Ovary (tissue), 9 donors: ENCODE results near the gene SPATA31C2. TPM values are rescaled to one million over a fixed set of nuclear protein-coding genes. Genes with fewer than 3 reads are reported as not detected.
A peak's percentile ranks its signal among the peaks of the same experiment; 100 is the strongest.
"Not testable (repeated sequence)": the region's sequence is repeated elsewhere in the genome, so short reads cannot be mapped to it uniquely, and the experiment has no call there.

Experiments
- DNase-seq, 5 donors: peaks; one replicate each; pipeline ENCODE4 v3.0.0-alpha.2; 2019 to 2020
- H3K27ac ChIP-seq, 2 donors: fragments of 200-600 bp; one replicate each; pipeline versions ENCODE4 v1.5.1 to v1.8.0; 2019 to 2022
- H3K27me3 ChIP-seq: fragments of 200-600 bp; one replicate; pipeline ENCODE4 v1.8.0; 2022
- H3K36me3 ChIP-seq: fragments of 200-600 bp; sonication (generic); one replicate; pipeline ENCODE4 v1.5.1; 2019
- H3K4me1 ChIP-seq: one replicate; pipeline ENCODE4 v1.8.1; 2013; ENCODE audit warnings: mild to moderate bottlenecking, moderate library complexity; ENCODE audit not compliant: insufficient read depth
- H3K4me3 ChIP-seq: fragments of 200-600 bp; sonication (generic); one replicate; pipeline ENCODE4 v1.5.1; 2017
- H3K9me3 ChIP-seq, 2 donors: fragments of 200-600 bp in 1 of 2; sonication (generic) in 1 of 2; one replicate each; pipeline versions ENCODE4 v1.5.1 to v1.8.1; 2013 to 2019; ENCODE audit warnings: mild to moderate bottlenecking in 1 of 2, moderate library complexity in 1 of 2
- EP300 ChIP-seq: sonication (generic); formaldehyde crosslinking; IDR thresholded peaks from one replicate; pipeline ENCODE4 v1.6.1; 2017; ENCODE audit warnings: antibody characterized with exemption
- POLR2A ChIP-seq: fragments of 450-650 bp; IDR thresholded peaks from one replicate; pipeline ENCODE4 v1.6.1; 2017; ENCODE audit warnings: antibody characterized with exemption, mild to moderate bottlenecking, moderate library complexity
- WGBS, 3 donors: extraction: QIAGEN DNeasy Blood & Tissue Kit in 1 of 3; methylation state at CpG; one replicate each; pipeline versions ENCODE4 v1.1.5 to v1.1.7; 2013 to 2017; 5-methylcytosine and 5-hydroxymethylcytosine counted together
- intact Hi-C, 4 donors: fragments of 100-400 bp; cut with DNase I; formaldehyde crosslinking; loops; one replicate each; pipeline versions ENCODE4 v1.11.0 to v1.15.1; 2022 to 2023
- polyA plus RNA-seq, 2 donors: library from polyadenylated mRNA; stranded (reverse); fragments of 200-250 nt in 1 of 2; fragments of 350-450 nt in 1 of 2; fragmentation: Illumina TruSeq in 1 of 2; extraction: RNeasy Lipid Tissue Mini Kit (QIAGEN cat#74804) in 1 of 2; gene quantifications; one replicate each; pipeline ENCODE4 v1.2.3, GENCODE V29; 2013 to 2014
- total RNA-seq, 7 donors: library from RNA; depleted of rRNA in 2 of 7; stranded (reverse); fragments of >200 nt in 2 of 7; fragmentation: NEBNext Ultra II Directional in 3 of 7; extraction: Animal tissue kit (Norgen Biotek cat#: 25700) in 3 of 7; gene quantifications; one replicate each; pipeline versions ENCODE4 v1.1.0 to v1.2.4, GENCODE V29; 2016 to 2023
- TF ChIP-seq, protein P1 (sequence below), 3 donors: fragments of 450-650 bp in 2 of 3; fragments of 200-600 bp in 1 of 3; IDR thresholded peaks; one replicate each; pipeline versions ENCODE4 v1.5.1 to v1.8.0; 2016 to 2022; ENCODE audit warnings: antibody characterized with exemption in 3 of 3, mild to moderate bottlenecking in 1 of 3
- donor health status: DM: no; HTN: no; CAD: no; lungs with moderate emphysema.
- donor health status: DM: no; HTN: no; CAD: no.
- donor health status: Bipolar disorder and iron deficiency.
- donor health status: DM: yes; HTN: yes; CAD: no.
- donor health status: DM: no; HTN: no; CAD: no.
- donor health status: DM: yes; HTN: yes; CAD: no.

The SPATA31C2 gene
- total and polyA plus RNA-seq, 9 donors, result 0.01 to 0.34 (median 0.08) TPM; not detected in 4

GRCh38 chr9:88113156-88114130 lies 24.8 kb downstream of the SPATA31C2 start:
- WGBS, 3 donors, result 90 to 96% (median 94%) methylated on average over 27 to 38 of the region's 38 CpGs
- H3K9me3 ChIP-seq, DNase-seq, H3K27me3 ChIP-seq, H3K4me3 ChIP-seq, intact Hi-C loops, H3K36me3 ChIP-seq, H3K4me1 ChIP-seq, H3K27ac ChIP-seq: not testable (repeated sequence)

DNA sequence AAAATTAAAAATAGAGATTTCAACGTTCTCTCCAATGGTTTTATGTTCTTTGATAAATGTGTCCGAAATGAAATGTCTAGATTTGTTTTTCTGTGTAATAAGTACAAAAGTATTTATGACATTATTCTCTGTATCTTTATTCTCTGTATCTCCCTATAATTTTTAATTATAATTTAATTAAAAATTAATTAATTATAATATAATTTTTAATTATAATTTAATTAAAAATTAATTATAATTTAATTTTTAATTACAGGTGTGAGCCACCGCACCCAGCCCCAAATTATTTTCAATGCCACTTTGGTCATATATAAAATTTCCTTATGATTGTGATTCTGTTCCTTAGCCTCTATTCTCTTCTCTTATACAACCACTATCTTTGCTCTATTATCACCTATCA lies 28.2 kb downstream of the SPATA31C2 start:
- DNase-seq, result no peak
- Histone ChIP-seq H3K36me3 (no peaks in the 10 kb centered on the region), H3K9me3 (no peaks in the 10 kb centered on the region), H3K4me1 (no peaks in the 10 kb centered on the region), H3K27ac (no peak overlapping the region), H3K4me3 (no peak overlapping the region), H3K27me3 (no peaks in the 10 kb centered on the region)
- TF ChIP-seq, protein P1, sequence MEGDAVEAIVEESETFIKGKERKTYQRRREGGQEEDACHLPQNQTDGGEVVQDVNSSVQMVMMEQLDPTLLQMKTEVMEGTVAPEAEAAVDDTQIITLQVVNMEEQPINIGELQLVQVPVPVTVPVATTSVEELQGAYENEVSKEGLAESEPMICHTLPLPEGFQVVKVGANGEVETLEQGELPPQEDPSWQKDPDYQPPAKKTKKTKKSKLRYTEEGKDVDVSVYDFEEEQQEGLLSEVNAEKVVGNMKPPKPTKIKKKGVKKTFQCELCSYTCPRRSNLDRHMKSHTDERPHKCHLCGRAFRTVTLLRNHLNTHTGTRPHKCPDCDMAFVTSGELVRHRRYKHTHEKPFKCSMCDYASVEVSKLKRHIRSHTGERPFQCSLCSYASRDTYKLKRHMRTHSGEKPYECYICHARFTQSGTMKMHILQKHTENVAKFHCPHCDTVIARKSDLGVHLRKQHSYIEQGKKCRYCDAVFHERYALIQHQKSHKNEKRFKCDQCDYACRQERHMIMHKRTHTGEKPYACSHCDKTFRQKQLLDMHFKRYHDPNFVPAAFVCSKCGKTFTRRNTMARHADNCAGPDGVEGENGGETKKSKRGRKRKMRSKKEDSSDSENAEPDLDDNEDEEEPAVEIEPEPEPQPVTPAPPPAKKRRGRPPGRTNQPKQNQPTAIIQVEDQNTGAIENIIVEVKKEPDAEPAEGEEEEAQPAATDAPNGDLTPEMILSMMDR (IDR thresholded peaks at IDR 0.05), result no peak
- TF ChIP-seq EP300 (no peak), POLR2A (no peak)
- 80 to 81% (median 80%) methylated on average over 3 of the region's 3 CpGs for WGBS, 3 donors
- intact Hi-C loops, result no loop called here

GRCh38 chr9:88108779-88109178 lies 29.5 kb downstream of the SPATA31C2 start:
- H3K4me1 ChIP-seq, result no peaks in the 10 kb centered on the region
- H3K27me3 ChIP-seq, result no peaks in the 10 kb centered on the region
- intact Hi-C loops, result loop anchor here in 3 of 4 donors (10.0 kb wide), 1 partner anchor 466 kb away; no protein-coding TSS in a partner anchor
- TF ChIP-seq POLR2A (no peak), EP300 (no peak)
- TF ChIP-seq, protein P1 (IDR thresholded peaks at IDR 0.05), result no peak
- H3K36me3 ChIP-seq, result no peaks in the 10 kb centered on the region
- H3K27ac ChIP-seq, result no peak overlapping the region
- DNase-seq, result no peak
- no peaks in the 10 kb centered on the region for H3K9me3 ChIP-seq
- 82 to 83% (median 82%) methylated on average over 4 of the region's 4 CpGs for WGBS, 3 donors
- H3K4me3 ChIP-seq, result no peak overlapping the region

GRCh38 chr9:88106492-88106891 lies 31.8 kb downstream of the SPATA31C2 start:
- Histone ChIP-seq H3K4me1 (no peaks in the 10 kb centered on the region), H3K27ac (no peak overlapping the region), H3K27me3 (no peaks in the 10 kb centered on the region), H3K9me3 (no peaks in the 10 kb centered on the region), H3K36me3 (no peaks in the 10 kb centered on the region), H3K4me3 (no peak overlapping the region)
- peak in 2 of 5 donors; percentile 24 to 28 for DNase-seq
- TF ChIP-seq, protein P1 (IDR thresholded peaks at IDR 0.05), result peak in 1 of 3 donors; percentile 25
- no peak for TF ChIP-seq EP300
- no peak for TF ChIP-seq POLR2A
- WGBS, 3 donors, result 18 to 25% (median 23%) methylated on average over 4 of the region's 4 CpGs
- intact Hi-C loops, result loop anchor here in 3 of 4 donors (10.0 kb wide), 1 partner anchor 468 kb away; no protein-coding TSS in a partner anchor

GRCh38 chr9:88092797-88093331 lies 45.4 kb downstream of the SPATA31C2 start:
- H3K9me3 ChIP-seq, result no peaks in the 10 kb centered on the region
- intact Hi-C loops, result no loop called here
- H3K4me1 ChIP-seq, result peaks cover 9% of the 10 kb centered on the region
- H3K36me3 ChIP-seq, result no peaks in the 10 kb centered on the region
- H3K27ac ChIP-seq, result no peak overlapping the region
- no peak overlapping the region for H3K4me3 ChIP-seq
- no peak for TF ChIP-seq EP300
- TF ChIP-seq POLR2A, result no peak
- TF ChIP-seq, protein P1 (IDR thresholded peaks at IDR 0.05), result no peak
- 12 to 33% (median 31%) methylated on average over 10 of the region's 10 CpGs for WGBS, 3 donors
- peak in 2 of 5 donors; percentile 22 to 28 for DNase-seq
- H3K27me3 ChIP-seq, result no peaks in the 10 kb centered on the region
